Stimulated activated CD8-positive, alpha-beta memory T cell treated with anti-CD3 and anti-CD28 coated beads, Interleukin-7, amount 100 ng/mL, for 48 hours (primary cell): ENCODE results near the gene PTCD3.

Source experiments
- DNase-seq, 2 donors: peaks; one replicate each; pipeline ENCODE4 v3.0.0-alpha.2; 2020; ENCODE audit warnings: low read depth in 1 of 2; ENCODE audit errors: extremely low read depth in 1 of 2

Gene PTCD3

GRCh38 chr2:86105969-86106945, at the start of gene PTCD3:
PTCD3 (plus strand) TSS chr2:86106235; CDS start chr2:86106248, 13 bp downstream.
- peak; percentile 84 to 95 for DNase-seq

DNA sequence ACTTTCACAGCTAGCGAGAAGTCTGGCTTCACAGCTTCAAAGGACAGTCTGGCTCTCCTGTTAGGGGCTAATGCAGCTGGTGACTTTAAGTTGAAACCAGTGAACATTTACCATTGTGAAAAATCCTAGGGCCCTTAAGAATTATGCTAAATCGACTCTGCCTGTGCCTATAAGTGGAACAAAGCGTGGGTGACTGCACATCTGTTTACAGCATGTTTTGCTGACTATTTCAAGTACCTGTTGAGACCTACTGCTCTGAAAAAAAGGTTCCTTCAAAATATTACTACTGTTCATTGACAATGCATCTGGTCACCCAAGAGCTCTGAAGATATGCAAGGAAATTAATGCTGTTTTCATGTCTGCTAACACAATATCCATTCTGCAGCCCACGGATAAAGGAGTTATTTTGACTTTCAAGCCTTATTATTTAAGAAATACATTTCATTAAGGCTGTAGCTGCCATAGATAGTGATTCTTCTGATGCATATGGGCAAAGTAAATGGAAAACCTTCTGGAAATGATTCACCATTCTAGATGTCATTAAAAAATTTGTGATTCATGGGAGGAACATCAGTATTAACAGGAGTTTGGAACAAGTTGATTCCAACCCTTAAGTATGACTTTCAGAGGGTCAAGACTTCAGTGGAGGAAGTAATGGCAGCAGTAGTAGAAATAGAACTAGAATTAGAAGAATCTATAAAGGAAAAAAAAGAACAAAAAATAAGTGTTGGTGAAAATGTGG, 49.3 kb upstream of the PTCD3 start:
- no peak for DNase-seq

DNA sequence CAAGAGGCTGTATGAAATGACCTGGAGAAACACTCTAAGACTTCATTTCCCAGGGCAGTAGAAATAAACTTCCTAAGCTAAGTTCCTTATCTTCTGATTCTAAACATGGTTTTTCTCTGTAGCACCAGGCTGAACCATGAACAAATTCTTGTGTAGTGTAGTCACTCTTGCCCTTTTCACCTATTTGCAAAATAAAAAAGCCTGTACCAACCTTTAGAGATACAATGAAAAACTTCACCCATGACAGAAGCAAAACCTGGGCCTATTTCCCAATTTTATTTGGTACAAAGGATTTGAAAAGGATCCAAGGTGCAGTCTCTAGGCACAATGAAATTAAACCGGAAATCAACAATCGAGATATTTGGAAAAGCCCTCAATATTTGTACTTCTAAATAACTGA, 44.0 kb upstream of the PTCD3 start:
- no peak for DNase-seq

- DNase-seq = no peak
Observed at GRCh38 chr2:86064006-86064405, 42.0 kb upstream of the PTCD3 start.

- no peak for DNase-seq
Observed at GRCh38 chr2:86065512-86065911, 40.5 kb upstream of the PTCD3 start.

DNA sequence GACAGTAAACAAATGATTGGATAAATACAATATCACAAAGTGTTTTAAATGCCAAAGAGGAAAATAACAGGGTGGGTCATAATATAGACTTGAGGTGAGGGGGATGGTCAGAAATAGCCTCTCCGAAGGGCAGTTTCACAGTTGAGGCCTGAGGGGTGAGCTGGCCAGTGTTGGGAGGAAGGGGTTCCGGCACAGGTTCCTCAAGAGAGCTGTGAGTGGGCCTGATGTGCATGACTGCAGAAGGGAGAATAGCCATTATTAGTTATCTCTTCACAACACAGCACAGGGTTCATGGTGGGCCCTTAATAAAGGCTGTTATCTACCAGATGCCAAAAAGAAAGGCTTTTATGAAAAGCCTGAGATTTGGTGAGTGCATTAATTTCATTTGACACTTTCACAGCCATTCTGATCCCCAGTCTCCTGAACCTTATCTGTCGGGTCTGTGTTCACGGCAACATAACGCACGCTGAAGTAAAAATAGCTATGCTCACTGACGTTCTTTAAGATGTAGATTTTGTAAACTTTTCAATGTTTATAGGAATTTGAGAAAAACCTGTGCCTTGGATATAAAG, 39.9 kb upstream of the PTCD3 start:
- no peak for DNase-seq

DNA sequence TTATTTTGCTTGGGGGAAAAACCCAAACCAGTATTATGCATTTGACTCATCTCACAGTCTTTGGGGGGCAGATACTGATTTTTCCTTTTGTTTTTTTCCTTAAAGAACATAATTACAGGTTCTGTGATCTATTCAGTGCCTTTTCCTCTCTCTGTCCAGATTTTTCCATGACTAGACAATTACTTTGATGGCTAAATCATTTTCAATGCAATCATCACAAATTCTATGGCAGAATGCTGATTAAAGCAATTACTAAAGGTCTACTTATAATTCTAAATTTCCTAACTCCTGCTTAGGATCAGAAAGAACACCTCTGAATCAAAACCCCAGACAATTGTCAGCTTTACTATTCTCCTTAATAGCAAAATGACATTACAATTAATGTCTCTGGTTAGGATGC, 39.1 kb upstream of the PTCD3 start:
- no peak for DNase-seq

DNA sequence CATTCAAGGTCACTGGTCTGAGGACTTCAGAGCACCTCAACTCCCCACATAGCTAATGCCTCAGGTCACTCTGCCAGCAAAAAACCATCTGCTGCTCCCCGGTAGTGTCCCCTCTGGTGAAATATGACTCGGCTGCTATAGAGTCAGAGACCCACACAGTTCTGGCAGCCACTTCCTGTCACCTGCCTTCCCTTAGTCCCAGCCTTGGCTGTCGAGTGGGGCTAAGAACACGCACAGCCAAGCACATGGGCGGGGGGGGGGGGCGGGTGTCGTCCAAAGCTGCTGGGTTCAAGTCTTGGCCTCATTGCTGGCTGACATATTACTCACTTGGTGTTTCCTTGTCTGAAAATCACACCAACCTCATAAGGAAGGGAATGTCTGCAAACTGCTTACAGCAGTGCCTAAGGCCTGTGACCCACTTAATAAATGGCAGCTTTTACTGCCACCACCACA, 37.9 kb upstream of the PTCD3 start:
- peak in 1 of 2 donors; percentile 41 for DNase-seq

DNA sequence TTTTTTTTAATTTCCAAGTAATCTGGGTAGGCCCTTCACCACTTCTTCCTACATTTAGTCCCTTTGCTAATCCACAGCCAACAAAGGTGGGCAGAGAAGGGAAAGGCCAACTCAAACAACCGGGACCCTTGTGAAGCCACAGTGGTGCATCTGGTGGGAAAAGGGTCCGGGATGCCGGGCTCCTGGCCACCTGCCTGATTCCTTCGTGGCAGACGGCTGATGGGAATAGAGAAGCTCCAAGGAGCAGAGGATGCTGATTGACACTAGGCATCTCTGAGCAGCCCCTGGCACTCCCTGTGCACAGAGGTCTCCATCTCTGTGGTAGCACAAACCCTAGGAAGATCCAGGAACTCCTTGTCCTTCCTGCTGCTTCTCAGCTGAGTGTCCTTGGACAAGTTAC, 37.4 kb upstream of the PTCD3 start:
- DNase-seq = no peak

- no peak for DNase-seq
Observed at GRCh38 chr2:86069091-86069685, 36.8 kb upstream of the PTCD3 start.

DNA sequence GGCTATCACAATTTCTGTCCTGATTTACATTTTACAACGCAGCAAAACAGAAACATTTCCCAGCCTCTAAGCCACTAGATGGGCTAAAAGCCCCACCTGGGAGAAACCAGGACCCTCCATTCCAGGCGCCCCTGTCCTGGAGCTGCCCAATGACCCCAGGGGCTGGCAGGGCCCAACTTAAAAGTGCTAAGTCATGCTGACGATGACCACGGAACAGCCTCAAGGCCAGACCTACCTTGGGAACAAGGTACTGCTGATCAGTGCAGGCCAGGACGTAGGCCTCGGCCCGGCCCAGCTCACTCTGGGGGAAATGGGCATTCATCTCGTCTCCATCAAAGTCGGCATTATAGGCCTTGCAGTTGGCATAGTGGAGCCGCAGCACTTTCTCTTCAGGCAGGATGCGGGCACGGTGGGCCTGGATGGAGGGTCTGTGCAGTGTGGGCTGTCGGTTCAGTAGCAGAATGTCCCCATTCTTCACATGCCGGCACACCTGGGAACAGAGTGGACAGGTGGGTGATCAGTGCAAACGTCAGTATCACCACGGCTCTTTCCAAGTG, 36.2 kb upstream of the PTCD3 start:
- no peak for DNase-seq

- DNase-seq = no peak
Observed at GRCh38 chr2:86070868-86071267, 35.2 kb upstream of the PTCD3 start.

DNA sequence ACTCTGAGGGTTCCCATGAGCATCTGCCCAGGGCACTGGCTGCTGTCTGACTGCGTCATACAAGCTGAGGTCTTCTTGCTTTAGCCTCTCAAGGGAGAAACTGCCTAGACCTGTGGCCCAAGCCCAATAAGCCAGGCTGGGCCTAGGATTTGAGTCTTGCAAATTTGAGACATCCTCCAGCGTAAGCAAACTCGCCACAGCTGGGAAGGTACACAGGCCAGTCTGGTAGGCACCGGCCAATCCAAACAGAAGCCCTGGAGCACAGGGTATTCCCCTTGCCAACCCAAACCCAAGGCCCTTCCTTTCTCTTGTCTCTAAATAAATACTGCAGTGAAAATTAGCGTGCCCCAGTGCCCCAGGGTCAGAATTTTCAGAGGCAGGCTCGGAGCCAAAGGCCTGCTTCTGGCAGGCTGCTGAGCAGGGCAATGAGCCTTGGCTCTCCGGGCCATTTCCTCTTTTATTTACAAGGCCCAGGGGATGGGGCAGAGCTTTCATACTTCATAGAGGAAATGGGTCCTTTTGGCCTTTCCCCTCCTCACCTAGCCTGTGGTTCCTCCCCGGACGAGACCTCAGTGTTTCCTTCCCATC, 33.7 kb upstream of the PTCD3 start:
- DNase-seq = no peak

- DNase-seq = no peak
Observed at GRCh38 chr2:86073225-86073624, 32.8 kb upstream of the PTCD3 start.

GRCh38 chr2:86074256-86074655, 31.8 kb upstream of the PTCD3 start:
- DNase-seq = no peak

DNA sequence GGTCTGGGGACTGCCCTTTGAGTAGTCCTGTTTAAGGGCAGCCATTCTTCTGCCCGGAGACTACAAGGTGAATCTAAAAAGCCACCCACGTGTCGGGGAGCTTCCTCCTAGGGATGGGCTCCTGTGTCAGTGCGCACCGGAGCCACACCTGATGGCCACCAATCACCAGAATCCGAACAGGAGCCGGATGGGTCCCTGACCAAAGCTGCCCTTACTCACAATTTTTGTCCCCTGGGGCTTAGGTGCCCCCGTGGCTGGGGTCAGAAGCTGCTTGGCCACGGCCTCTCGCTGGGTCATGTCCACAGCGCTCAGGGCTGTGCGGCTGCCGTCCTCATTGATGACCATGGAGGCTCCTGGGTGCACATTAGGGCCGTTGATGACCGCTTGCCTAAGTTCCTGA, 31.2 kb upstream of the PTCD3 start:
- DNase-seq = no peak

DNA sequence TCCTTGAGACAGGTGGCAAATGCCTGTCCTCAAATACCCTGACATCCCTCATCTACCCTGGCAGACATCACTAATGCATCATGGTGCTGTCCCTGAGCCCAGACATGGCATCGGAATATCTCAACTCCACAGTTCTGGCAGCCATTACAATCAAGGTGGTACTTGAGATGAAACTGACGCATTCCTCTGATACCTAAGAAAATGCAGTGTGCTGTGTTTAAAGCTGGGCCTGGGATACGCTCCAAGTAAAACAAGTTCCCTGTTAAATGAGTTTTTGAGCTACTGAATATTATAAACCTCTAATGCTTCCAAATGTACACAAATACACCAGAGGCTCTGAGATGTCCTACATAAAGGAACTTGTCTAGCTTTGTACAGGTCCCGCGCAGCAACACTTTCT, 30.1 kb upstream of the PTCD3 start:
- no peak for DNase-seq

- no peak for DNase-seq
Observed at GRCh38 chr2:86078774-86079545, 27.1 kb upstream of the PTCD3 start.

DNA sequence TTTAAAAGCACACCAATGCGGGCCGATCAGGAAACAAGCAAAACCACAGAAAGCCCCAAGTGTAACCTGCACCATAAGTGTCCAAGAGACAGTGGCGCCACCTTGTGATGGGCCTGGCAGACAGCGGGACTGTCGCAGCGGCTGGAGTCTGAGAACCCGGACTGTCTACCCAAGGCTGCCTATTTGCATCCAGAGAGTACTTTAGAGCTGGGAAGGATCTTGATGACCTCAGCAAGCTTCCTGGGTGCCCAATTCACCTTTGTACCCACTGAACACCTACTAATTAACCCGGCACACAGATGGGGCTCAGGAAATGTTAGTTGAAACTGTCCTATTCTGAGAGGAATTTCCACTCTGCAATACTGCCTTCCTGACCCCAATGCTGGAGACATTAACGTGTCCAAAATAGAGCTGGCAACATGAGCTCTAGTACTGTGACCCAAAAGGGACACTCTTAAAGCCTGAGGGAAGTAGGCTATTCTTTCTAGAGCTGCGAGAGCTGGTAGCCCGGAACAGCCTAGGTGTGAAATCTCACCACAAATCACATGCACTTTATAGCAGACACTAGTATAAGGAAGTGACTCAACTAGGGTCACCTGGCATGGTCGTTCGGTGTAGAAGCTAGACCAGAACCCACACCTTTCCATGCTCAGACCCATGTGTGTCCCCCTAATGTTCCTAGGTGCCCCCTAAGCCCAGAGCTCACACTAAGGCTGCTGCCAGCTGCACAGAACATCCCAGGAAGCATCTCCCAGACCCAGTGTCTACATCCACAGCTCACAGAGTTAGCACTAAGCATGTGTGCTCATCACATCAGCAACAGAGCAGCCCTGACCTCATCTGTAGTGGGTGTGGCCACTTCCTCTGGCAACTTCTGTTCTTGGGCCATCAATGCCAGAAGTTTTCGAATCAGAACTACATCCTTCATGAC, 25.8 kb upstream of the PTCD3 start:
- peak; percentile 49 to 67 for DNase-seq
